Measurements from ENCODE around the gene C11orf68. TPM values are rescaled to one million over a fixed set of nuclear protein-coding genes. Genes with fewer than 3 reads are reported as not detected.

Gene C11orf68
- total RNA-seq, 1 experiment from 2014 or later: 15.7 TPM

GRCh38 chr11:65937766-65938165, 18.9 kb upstream of the C11orf68 start:
- no peak overlapping the region for H3K18ac ChIP-seq (ENCODE audit: insufficient read length, low read depth, low read length)
- no peak overlapping the region for H3K23ac ChIP-seq (ENCODE audit: insufficient read length, low read depth, low read length)
- TF ChIP-seq, protein P1, sequence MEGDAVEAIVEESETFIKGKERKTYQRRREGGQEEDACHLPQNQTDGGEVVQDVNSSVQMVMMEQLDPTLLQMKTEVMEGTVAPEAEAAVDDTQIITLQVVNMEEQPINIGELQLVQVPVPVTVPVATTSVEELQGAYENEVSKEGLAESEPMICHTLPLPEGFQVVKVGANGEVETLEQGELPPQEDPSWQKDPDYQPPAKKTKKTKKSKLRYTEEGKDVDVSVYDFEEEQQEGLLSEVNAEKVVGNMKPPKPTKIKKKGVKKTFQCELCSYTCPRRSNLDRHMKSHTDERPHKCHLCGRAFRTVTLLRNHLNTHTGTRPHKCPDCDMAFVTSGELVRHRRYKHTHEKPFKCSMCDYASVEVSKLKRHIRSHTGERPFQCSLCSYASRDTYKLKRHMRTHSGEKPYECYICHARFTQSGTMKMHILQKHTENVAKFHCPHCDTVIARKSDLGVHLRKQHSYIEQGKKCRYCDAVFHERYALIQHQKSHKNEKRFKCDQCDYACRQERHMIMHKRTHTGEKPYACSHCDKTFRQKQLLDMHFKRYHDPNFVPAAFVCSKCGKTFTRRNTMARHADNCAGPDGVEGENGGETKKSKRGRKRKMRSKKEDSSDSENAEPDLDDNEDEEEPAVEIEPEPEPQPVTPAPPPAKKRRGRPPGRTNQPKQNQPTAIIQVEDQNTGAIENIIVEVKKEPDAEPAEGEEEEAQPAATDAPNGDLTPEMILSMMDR (conservative IDR thresholded peaks at IDR 0.05): no peak
- H3K79me2 ChIP-seq (ENCODE audit: insufficient read depth, low read length): no peaks in the 10 kb centered on the region
- H3K9me3 ChIP-seq (ENCODE audit: control insufficient read depth, low read depth, low read length): no peaks in the 10 kb centered on the region
- no peak overlapping the region for H4K8ac ChIP-seq (replicated peaks; ENCODE audit: insufficient read length, low read depth, low read length)
- H3K27me3 Mint-ChIP-seq (ENCODE audit: low read depth): peaks cover 21% of the 10 kb centered on the region
- WGBS (ENCODE audit: extremely low coverage, insufficient read length, low lambda C conversion rate): no CpG with 5 or more reads among the region's 4 CpGs
- H3K27me3 ChIP-seq (ENCODE audit: insufficient read depth, low read length): no peaks in the 10 kb centered on the region
- no peaks in the 10 kb centered on the region for H3K36me3 Mint-ChIP-seq (ENCODE audit: insufficient read depth in 1 of 3, low read depth in 3 of 3)
- H3K56ac ChIP-seq (ENCODE audit: insufficient read length, low read depth, low read length): no peak overlapping the region
- H4K91ac ChIP-seq (ENCODE audit: insufficient read length, low read depth, low read length): no peak overlapping the region
- H3K9me3 Mint-ChIP-seq: no peaks in the 10 kb centered on the region
- no peak overlapping the region for H2BK20ac ChIP-seq (ENCODE audit: low read depth, low read length, poor library complexity, severe bottlenecking)
- H4K5ac ChIP-seq (ENCODE audit: insufficient read length, low read depth, low read length): no peak overlapping the region
- H3K4me1 ChIP-seq (ENCODE audit: insufficient read depth, low read length): no peaks in the 10 kb centered on the region
- no peaks in the 10 kb centered on the region for H4K20me1 ChIP-seq (ENCODE audit: control insufficient read depth, insufficient read depth, insufficient read length)
- H3K4ac ChIP-seq (ENCODE audit: low read depth, low read length): no peak overlapping the region
- no peaks in the 10 kb centered on the region for H3K79me1 ChIP-seq (ENCODE audit: insufficient read depth, low read depth, low read length, poor library complexity, severe bottlenecking)
- peaks cover 25 to 31% of the 10 kb centered on the region in 2 experiments for H3K4me1 Mint-ChIP-seq
- DNase-seq: no peak
- H3K27ac ChIP-seq (ENCODE audit: insufficient read length, low read depth, low read length): no peak overlapping the region
- no peak overlapping the region for H2BK5ac ChIP-seq (ENCODE audit: insufficient read length, low read length)
- H3T11ph ChIP-seq (ENCODE audit: low read length): no peak overlapping the region
- no peak overlapping the region for H3K4me2 ChIP-seq (ENCODE audit: insufficient read depth, insufficient read length, low read length)
- no peaks in the 10 kb centered on the region for H3K23me2 ChIP-seq (ENCODE audit: insufficient read length, low read depth, low read length, poor library complexity, severe bottlenecking)
- no peak overlapping the region for H2AFZ ChIP-seq (ENCODE audit: low read length)
- no peak overlapping the region for H3K9ac ChIP-seq (ENCODE audit: extremely low read depth, insufficient read length, low read length)
- H3K27ac Mint-ChIP-seq: peak overlapping the region in 1 of 3 experiments; percentile 66; a peak in 1 of 7 replicates
- no peak overlapping the region for H2BK120ac ChIP-seq (ENCODE audit: low read depth, low read length, poor library complexity, severe bottlenecking)
- no peak overlapping the region for H2AK5ac ChIP-seq (ENCODE audit: insufficient read length, low read length)
- H3K14ac ChIP-seq (ENCODE audit: insufficient read depth, low read length): no peak overlapping the region
- H3K4me3 Mint-ChIP-seq: no peak overlapping the region
- H2BK15ac ChIP-seq (ENCODE audit: low read depth, low read length): no peak overlapping the region
- no peak overlapping the region for H2BK12ac ChIP-seq (ENCODE audit: insufficient read length, low read depth, low read length)
